Endothelial cell of umbilical vein (primary cell): ENCODE data around the gene PRPSAP1. TPM values are rescaled to one million over a fixed set of nuclear protein-coding genes. Genes with fewer than 3 reads are reported as not detected.

Experiments used
- BruUV-seq: library from RNA; stranded (reverse); fragments of 400-500 nt; replicated peaks from 2 replicates; lab custom pipeline; 2021; lab: Mats Ljungman, UMichigan
- CTCF ChIA-PET: fragments of 300-600, 350-600 bp; sonication (Branson Sonifier 250); formaldehyde crosslinking; loops from one replicate; lab custom pipeline; 2021; ENCODE audit warnings: antibody characterized with exemption, inconsistent platforms; lab: Charles Lee
- POLR2A ChIA-PET: fragments of 300-600, 350-600 bp; sonication (Branson Sonifier 250); formaldehyde crosslinking; loops from one replicate; lab custom pipeline; 2021; ENCODE audit warnings: antibody characterized with exemption, inconsistent platforms; lab: Charles Lee
- DNase-seq: peaks from one replicate; pipeline ENCODE4 v3.0.0-alpha.2; 2011; ENCODE audit warnings: low read depth, low spot score
- FAIRE-seq: peaks from 2 replicates; lab custom pipeline; 2011; peaks lifted over from hg19 to GRCh38; lab: Jason Lieb, UNC
- H2AFZ ChIP-seq: 2 replicates; pipeline ENCODE4 v1.6.0; 2012; ENCODE audit warnings: low read depth, low read length, control low read depth, inconsistent platforms
- H3K27ac ChIP-seq: 2 replicates; pipeline ENCODE4 v1.5.1; 2011; ENCODE audit warnings: low read depth, mild to moderate bottlenecking, control low read depth, low read length, moderate library complexity; ENCODE audit not compliant: insufficient read depth
- H3K27me3 ChIP-seq, 2 experiments: 2 replicates each; pipeline versions ENCODE4 v1.6.0 to v1.6.1; 2011; ENCODE audit warnings: low read length in 2 of 2, mixed read lengths in 1 of 2; ENCODE audit not compliant: control insufficient read depth in 2 of 2, insufficient read depth in 2 of 2
- H3K36me3 ChIP-seq, 2 experiments: 2 replicates in 1 of 2; 3 replicates in 1 of 2; pipeline ENCODE4 v1.5.1; 2011; ENCODE audit warnings: low read length in 2 of 2, mild to moderate bottlenecking in 1 of 2, moderate library complexity in 1 of 2; ENCODE audit not compliant: control insufficient read depth in 2 of 2, insufficient read depth in 2 of 2; ENCODE audit errors: extremely low read depth in 1 of 2
- H3K4me1 ChIP-seq: 3 replicates; pipeline ENCODE4 v1.5.1; 2011; ENCODE audit warnings: mild to moderate bottlenecking, low read length; ENCODE audit not compliant: control insufficient read depth, insufficient read depth; ENCODE audit errors: extremely low read depth
- H3K4me2 ChIP-seq: 2 replicates; pipeline ENCODE4 v1.6.1; 2011; ENCODE audit warnings: low read length, control low read depth, mixed read lengths; ENCODE audit not compliant: insufficient read depth
- H3K4me3 ChIP-seq, 3 experiments: fragments of 200-600 bp in 1 of 3; sonication (generic), shearing (Covaris generic) in 1 of 3; replicated peaks in 1 of 3; 2 replicates each; pipeline ENCODE4 v1.5.1; 2011 to 2016; ENCODE audit warnings: control low read depth in 3 of 3, low read length in 3 of 3, mild to moderate bottlenecking in 2 of 3, inconsistent platforms in 1 of 3, low read depth in 1 of 3, moderate library complexity in 1 of 3; ENCODE audit not compliant: insufficient read depth in 1 of 3
- H3K79me2 ChIP-seq: 2 replicates; pipeline ENCODE4 v1.6.0; 2012; ENCODE audit warnings: low read length, inconsistent platforms; ENCODE audit not compliant: control insufficient read depth, insufficient read depth
- H3K9ac ChIP-seq: replicated peaks from 2 replicates; pipeline ENCODE3; 2011; ENCODE audit warnings: low read length, control low read depth; ENCODE audit not compliant: insufficient read depth; ENCODE audit errors: extremely low read depth
- H3K9me1 ChIP-seq: replicated peaks from 3 replicates; pipeline ENCODE4 v1.6.0; 2011; ENCODE audit warnings: mild to moderate bottlenecking, low read length; ENCODE audit not compliant: control insufficient read depth, insufficient read depth; ENCODE audit errors: extremely low read depth
- H3K9me3 ChIP-seq: replicated peaks from 2 replicates; pipeline ENCODE4 v1.5.1; 2012; ENCODE audit warnings: low read length, inconsistent platforms; ENCODE audit not compliant: control insufficient read depth, insufficient read depth
- H4K20me1 ChIP-seq: replicated peaks from 2 replicates; pipeline ENCODE3; 2011; ENCODE audit warnings: mild to moderate bottlenecking, low read length; ENCODE audit not compliant: control insufficient read depth, insufficient read depth; ENCODE audit errors: extremely low read depth
- EZH2 ChIP-seq: IDR thresholded peaks from 2 replicates; pipeline ENCODE4 v1.6.1; 2012; ENCODE audit warnings: borderline replicate concordance, low read depth, mild to moderate bottlenecking, moderate library complexity, low read length, inconsistent platforms; ENCODE audit not compliant: severe bottlenecking
- FOS ChIP-seq: IDR thresholded peaks from 2 replicates; pipeline ENCODE4 v1.6.1; 2011; ENCODE audit warnings: mild to moderate bottlenecking, low read length, moderate library complexity, borderline replicate concordance; ENCODE audit not compliant: insufficient read depth
- GATA2 ChIP-seq: IDR thresholded peaks from 2 replicates; pipeline ENCODE4 v1.7.0; 2011; ENCODE audit warnings: low read depth, mild to moderate bottlenecking, moderate library complexity, mixed read lengths, low read length; ENCODE audit not compliant: insufficient read length, insufficient read depth
- JUN ChIP-seq: IDR thresholded peaks from 2 replicates; pipeline ENCODE4 v1.6.1; 2011; ENCODE audit warnings: borderline replicate concordance, low read depth; ENCODE audit not compliant: insufficient read length, insufficient read depth
- MYC ChIP-seq: IDR thresholded peaks from one replicate; pipeline ENCODE4 v1.6.1; 2011; ENCODE audit warnings: mild to moderate bottlenecking, low read depth, low read length
- POLR2A ChIP-seq: IDR thresholded peaks from 2 replicates; pipeline ENCODE4 v1.6.1; 2012; ENCODE audit warnings: low read depth, mild to moderate bottlenecking, control low read depth, low read length
- POLR2AphosphoS5 ChIP-seq: IDR thresholded peaks from 2 replicates; pipeline ENCODE4 v1.6.1; 2012; ENCODE audit warnings: low read depth, mild to moderate bottlenecking, control low read depth, low read length, moderate library complexity; ENCODE audit not compliant: insufficient read depth
- dilution Hi-C: fragments of 300-500 bp; cut with MboI; formaldehyde crosslinking; loops from one replicate; pipeline ENCODE4 v1.15.0; 2019; ENCODE audit warnings: low sequenced_read_pairs; ENCODE audit not compliant: extremely low pct_ligation_motif_present
- intact Hi-C: fragments of 100-400 bp; cut with micrococcal nuclease; formaldehyde crosslinking; loops from one replicate; pipeline ENCODE4 v1.10.0; 2022
- polyA plus RNA-seq, 4 experiments: library from polyadenylated mRNA; depleted of rRNA in 3 of 4; stranded (reverse) in 3 of 4; unstranded in 1 of 4; fragments of >200 nt; gene quantifications; 2 replicates each; pipeline versions ENCODE4 v1.2.1 to v1.2.3, GENCODE V29; 2011 to 2012; ENCODE audit warnings: missing spikeins in 1 of 4
- total RNA-seq: library from RNA; stranded (reverse); gene quantifications from 2 replicates; pipeline ENCODE4 v1.2.3, GENCODE V29; 2021
- TF ChIP-seq, protein P1 (sequence below), 2 donors: IDR thresholded peaks; 1 replicate in 1 of 2; 2 replicates in 1 of 2; pipeline ENCODE4 v1.5.1; 2011; ENCODE audit warnings: low read length in 2 of 2, mild to moderate bottlenecking in 2 of 2, moderate library complexity in 2 of 2, control low read depth in 1 of 2, inconsistent platforms in 1 of 2, low read depth in 1 of 2; ENCODE audit not compliant: insufficient read depth in 1 of 2; ENCODE audit errors: extremely low read depth in 1 of 2
- TF ChIP-seq, protein P2 (sequence below): IDR thresholded peaks from 2 replicates; pipeline ENCODE4 v1.6.1; 2011; ENCODE audit not compliant: insufficient read depth, insufficient read length

Gene PRPSAP1
- total and polyA plus RNA-seq, 2 donors (not counting 3 experiments of a cell fraction or from before 2014, with no cell fraction given), result 90.2 to 123 TPM

DNA sequence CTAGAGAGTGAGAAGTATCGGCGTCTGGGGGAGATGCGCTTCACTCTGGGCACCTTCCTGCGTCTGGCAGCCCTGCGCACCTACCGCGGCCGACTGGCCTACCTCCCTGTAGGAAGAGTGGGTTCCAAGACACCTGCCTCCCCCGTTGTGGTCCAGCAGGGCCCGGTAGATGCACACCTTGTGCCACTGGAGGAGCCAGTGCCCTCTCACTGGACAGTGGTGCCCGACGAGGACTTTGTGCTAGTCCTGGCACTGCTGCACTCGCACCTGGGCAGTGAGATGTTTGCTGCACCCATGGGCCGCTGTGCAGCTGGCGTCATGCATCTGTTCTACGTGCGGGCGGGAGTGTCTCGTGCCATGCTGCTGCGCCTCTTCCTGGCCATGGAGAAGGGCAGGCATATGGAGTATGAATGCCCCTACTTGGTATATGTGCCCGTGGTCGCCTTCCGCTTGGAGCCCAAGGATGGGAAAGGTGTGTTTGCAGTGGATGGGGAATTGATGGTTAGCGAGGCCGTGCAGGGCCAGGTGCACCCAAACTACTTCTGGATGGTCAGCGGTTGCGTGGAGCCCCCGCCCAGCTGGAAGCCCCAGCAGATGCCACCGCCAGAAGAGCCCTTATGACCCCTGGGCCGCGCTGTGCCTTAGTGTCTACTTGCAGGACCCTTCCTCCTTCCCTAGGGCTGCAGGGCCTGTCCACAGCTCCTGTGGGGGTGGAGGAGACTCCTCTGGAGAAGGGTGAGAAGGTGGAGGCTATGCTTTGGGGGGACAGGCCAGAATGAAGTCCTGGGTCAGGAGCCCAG, 33.5 kb upstream of the PRPSAP1 start:
- Histone ChIP-seq H2AFZ (no peak overlapping the region), H4K20me1 (no peaks in the 10 kb centered on the region), H3K36me3 (peaks cover 5 to 6% of the 10 kb centered on the region in 2 experiments), H3K79me2 (peaks cover 37% of the 10 kb centered on the region), H3K4me1 (peaks cover 26% of the 10 kb centered on the region), H3K9me3 (no peaks in the 10 kb centered on the region), H3K9ac (no peak overlapping the region), H3K4me2 (peak overlapping the region; percentile 67), H3K4me3 (no peak overlapping the region), H3K27me3 (no peaks in the 10 kb centered on the region), H3K9me1 (no peaks in the 10 kb centered on the region), H3K27ac (no peak overlapping the region)
- FAIRE-seq (no peak), DNase-seq (no peak)
- TF ChIP-seq, protein P1, sequence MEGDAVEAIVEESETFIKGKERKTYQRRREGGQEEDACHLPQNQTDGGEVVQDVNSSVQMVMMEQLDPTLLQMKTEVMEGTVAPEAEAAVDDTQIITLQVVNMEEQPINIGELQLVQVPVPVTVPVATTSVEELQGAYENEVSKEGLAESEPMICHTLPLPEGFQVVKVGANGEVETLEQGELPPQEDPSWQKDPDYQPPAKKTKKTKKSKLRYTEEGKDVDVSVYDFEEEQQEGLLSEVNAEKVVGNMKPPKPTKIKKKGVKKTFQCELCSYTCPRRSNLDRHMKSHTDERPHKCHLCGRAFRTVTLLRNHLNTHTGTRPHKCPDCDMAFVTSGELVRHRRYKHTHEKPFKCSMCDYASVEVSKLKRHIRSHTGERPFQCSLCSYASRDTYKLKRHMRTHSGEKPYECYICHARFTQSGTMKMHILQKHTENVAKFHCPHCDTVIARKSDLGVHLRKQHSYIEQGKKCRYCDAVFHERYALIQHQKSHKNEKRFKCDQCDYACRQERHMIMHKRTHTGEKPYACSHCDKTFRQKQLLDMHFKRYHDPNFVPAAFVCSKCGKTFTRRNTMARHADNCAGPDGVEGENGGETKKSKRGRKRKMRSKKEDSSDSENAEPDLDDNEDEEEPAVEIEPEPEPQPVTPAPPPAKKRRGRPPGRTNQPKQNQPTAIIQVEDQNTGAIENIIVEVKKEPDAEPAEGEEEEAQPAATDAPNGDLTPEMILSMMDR (IDR thresholded peaks at IDR 0.05; ENCODE audit: extremely low read depth in 1 of 2, insufficient read depth in 1 of 2, low read depth in 1 of 2, low read length in 2 of 2), result no peak
- TF ChIP-seq JUN (no peak), EZH2 (no peak), POLR2AphosphoS5 (no peak), GATA2 (no peak), FOS (no peak), POLR2A (no peak), MYC (no peak)
- TF ChIP-seq, protein P2, sequence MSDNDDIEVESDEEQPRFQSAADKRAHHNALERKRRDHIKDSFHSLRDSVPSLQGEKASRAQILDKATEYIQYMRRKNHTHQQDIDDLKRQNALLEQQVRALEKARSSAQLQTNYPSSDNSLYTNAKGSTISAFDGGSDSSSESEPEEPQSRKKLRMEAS, result no peak
- dilution Hi-C loops (no loop called here), intact Hi-C loops (no loop called here)
- ChIA-PET CTCF (interaction anchor here (0.7 to 8.1 kb wide), 13 partner anchors 10 to 87 kb away, joined by 3 to 106 read pairs (median 11); partner anchors contain the start of gene PRPSAP1), POLR2A (interaction anchor here (3.1 kb wide), 1 partner anchor 34 kb away, joined by 10 read pairs; the partner anchor contains the start of gene PRPSAP1)
- BruUV-seq, result no TSS peak
